ENCODE results near the gene INTS11.
A peak's percentile ranks its signal among the peaks of the same experiment; 100 is the strongest.

Gene INTS11

GRCh38 chr1:1296070-1297061 is 28.1 kb downstream of the INTS11 start:
- DNase-seq: no peak

DNA sequence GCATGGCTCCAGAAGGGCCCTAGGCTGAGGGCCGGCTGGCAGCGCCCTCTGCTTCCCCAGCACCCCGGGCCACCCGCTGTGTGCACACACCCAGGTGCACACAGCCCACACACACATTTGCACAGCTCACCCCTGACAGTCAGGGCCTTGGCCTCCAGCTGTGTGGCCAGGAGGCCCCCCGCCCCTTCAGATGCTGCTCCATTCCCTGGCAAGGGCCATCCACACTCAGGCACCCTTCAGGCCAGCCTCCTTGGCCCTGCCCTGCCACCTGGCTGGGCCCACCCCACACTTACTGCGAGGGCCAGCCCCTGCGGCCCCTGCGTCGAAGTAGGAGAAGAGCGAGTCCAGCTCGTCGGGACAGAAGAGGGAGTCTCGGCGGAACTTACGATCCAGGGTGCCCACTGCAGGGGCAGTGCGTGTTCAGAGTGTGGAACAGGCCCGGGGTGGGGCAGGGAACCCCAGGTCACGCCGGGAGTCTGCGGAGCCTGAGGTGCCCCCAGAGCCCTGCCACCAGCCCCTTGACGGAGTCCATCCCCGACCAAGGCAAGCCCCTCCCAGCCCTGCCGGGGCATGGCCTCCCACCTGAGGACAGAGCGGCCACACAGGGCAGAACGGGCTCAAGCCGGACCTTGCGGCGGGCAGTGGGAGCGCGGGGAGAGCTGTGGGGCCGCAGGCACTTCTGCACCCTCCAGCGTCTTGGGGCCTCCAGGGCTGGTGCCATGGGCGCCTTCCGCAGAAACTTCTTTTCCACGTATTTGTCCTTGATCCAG is 29.1 kb downstream of the INTS11 start:
- no peak for DNase-seq

GRCh38 chr1:1294250-1294890 is 30.1 kb downstream of the INTS11 start:
- no peak for DNase-seq

DNA sequence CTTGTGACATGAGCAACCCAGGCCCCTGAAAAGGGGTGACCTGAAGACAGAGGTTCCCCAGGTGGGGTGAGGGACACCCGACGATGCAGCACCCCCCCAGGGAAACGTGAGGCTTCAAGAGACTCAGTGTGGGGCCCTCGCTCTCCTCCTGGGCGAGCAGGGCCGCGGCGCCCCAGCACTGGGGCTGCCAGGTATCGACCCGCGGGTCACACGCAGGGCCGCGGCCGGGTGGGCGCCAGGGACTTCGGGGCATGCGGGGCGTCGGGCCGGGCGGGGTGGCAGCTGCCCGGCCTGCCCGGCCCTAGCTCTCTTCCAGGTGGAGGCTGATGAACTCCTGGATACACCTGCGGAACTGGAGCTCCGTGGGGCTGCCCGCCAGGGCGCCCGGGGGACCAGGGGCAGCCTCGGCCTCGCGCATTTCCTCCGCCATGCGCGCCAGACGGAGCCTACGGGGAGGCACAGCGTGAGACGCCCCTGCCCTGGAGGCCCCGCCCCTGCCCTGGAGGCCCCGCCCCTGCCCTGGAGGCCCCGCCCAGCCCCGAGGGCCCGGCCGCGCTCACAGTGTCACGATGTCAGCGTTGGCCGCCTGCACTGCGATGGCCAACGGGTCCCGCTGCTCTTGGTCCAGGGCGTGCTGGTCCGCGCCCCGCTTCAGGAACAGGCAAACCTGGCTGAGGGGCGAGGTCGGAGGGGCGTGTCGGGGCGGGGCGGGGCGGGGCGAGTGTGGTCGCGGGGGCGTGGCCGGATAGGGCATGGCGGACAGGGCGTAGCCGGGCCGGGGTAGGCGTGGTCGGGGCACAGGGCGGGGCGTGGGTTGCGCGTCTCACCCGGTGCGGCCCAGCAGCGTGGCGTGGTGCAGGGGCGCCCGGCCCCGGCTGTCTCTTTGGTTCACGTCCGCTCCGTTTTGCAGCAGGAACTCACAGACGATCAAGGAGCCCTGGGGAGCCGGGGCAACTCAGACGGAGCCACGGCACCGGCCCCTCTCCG is 30.9 kb downstream of the INTS11 start:
- no peak for DNase-seq

DNA sequence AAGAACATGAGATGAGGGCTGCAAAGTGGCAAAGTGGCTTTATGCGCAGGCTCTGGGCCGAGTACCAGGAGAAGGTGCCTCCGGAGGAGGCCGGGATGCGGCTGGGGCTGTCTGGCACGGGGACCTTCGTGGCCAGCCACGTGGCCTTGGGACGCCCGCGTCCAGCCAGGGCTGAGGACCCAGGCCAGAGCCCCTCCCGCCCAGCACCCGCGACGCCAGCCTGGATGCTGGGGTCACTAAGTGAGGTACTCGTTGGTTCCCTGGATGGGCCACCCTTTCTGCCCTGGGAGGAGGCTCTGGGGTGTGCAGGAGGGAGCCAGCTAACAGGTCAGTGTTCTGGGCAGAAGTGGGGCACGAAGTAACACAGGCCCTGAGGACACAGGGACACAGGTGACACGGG is 31.6 kb downstream of the INTS11 start:
- DNase-seq: no peak

DNA sequence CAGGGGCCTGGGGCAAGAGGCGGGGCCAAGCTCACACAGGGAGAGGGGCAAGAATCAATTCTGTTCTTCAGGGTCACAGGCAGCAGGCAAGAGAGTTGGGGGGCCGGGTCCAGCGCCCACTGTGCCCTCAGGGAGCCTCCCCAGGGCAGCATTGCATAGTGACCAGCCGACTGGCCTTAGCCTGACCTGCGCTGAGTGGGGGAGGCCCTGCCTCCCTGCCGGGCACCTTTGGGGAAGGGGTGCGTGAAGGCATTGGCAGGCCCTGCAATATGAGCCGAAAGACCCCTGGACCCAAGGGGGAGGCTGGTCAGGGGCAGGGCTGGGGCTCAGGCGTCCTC is 32.0 kb downstream of the INTS11 start:
- DNase-seq: no peak

DNA sequence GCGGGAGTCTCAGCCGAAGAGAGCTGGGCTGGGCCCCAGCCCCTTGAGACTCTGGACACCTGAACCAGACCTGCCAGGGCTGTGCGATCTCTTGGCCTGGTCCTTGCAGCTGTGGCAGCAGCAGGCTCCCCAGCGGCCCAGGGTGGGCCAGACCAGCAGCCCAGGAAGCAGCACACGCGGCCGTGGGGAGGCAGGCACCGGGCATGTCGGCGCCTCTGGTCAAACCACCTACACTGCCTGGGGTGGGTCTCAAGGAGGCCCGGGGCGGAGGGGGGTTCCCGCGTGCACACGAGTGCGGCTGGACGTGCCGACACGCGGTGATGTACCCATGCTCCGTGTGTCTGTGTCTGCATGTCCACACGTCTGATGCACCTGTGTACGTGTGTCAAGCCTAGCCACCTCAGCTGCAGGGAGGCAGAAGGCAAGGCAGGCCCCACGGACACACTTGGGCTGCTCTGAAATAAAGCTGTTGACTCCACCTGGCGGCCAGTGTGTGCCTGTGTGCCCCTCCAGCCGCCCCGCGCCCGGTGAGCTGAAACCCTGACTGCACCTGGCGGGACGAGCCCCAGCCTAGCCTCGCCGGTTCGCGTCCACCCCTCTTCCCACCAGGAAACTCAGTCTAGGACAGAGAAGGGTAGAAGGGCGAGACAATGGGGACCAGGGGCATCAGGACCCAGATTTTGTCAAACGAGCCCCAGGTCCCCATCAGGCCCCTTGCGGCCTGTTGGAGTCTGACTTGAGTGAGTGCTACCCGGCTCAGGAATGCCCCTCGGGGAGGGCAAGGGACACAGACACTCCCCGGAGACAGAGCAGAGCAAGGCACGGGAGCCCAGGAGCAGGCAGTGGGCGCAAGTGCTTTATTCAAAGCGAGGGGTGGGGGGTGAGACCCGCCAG is 32.7 kb downstream of the INTS11 start:
- peak; percentile 50 to 71 for DNase-seq

DNA sequence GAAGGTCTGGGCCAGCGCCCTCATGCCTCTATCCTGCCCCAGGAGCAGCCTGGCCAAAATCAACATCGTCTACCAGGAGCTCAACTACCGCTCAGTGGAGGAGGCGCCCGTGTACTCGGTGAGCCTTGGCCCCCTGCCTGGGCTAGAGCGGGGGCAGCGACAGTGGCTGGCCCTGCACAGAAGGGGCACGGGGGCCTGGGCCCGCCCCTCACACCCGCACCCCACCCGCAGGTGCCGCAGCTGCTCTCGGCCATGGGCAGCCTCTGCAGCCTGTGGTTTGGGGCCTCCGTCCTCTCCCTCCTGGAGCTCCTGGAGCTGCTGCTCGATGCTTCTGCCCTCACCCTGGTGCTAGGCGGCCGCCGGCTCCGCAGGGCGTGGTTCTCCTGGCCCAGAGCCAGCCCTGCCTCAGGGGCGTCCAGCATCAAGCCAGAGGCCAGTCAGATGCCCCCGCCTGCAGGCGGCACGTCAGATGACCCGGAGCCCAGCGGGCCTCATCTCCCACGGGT is 33.4 kb downstream of the INTS11 start:
- no peak for DNase-seq

DNA sequence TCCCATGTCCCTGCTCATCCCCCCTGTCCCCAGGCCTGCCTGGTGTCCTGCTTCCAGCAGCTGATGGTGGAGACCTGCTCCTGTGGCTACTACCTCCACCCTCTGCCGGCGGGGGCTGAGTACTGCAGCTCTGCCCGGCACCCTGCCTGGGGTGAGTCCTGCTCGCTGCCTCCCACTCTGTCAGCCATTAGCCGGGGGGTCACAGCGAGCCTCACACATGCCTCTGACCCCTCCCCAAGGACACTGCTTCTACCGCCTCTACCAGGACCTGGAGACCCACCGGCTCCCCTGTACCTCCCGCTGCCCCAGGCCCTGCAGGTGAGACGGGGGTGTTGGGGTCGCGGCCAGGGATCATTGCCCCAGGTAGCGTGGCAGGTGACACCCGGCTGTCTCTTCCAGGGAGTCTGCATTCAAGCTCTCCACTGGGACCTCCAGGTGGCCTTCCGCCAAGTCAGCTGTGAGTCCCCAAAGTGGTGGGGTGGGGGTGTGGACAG is 34.2 kb downstream of the INTS11 start:
- DNase-seq: peak; percentile 39 to 61

- DNase-seq: no peak
Measured at GRCh38 chr1:1287288-1288110, 37.0 kb downstream of the INTS11 start.

DNA sequence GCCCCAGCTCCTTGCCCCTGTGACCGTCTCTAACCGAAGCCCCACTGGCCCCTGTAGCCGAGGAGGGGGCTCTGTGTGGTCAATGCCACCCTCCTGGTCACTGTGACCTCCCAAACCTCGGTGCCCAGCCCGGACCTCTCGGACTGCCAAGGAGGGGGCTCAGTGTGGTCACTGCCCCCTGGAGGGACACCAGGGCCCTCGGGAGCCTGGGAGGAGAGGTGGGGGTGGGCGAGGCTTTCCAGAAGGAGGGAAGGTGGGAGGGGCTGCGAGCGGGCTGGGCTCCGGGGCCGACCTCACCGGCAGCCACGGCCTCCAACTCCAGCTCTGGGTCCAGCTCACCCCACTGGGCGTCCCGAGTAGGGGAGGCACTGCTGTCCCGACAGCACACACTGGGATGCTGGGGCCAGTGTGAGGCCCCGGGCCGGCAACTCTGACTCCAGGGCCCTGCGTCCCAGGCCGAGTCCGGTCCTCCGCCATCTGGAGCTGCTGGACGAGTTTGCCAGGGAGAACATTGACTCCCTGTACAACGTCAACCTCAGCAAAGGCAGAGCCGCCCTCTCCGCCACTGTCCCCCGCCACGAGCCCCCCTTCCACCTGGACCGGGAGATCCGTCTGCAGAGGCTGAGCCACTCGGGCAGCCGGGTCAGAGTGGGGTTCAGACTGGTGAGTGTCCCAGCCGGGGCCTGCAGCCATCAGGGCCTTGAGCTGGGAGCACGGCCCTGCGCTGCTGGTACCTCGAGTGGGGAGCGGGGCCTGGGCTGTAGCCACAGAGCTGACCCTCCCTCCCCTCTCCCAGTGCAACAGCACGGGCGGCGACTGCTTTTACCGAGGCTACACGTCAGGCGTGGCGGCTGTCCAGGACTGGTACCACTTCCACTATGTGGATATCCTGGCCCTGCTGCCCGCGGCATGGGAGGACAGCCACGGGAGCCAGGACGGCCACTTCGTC is 37.9 kb downstream of the INTS11 start:
- DNase-seq: no peak

- no peak for DNase-seq
Measured at GRCh38 chr1:1285611-1286311, 38.7 kb downstream of the INTS11 start.

- DNase-seq: no peak
Measured at GRCh38 chr1:1285102-1285571, 39.3 kb downstream of the INTS11 start.

DNA sequence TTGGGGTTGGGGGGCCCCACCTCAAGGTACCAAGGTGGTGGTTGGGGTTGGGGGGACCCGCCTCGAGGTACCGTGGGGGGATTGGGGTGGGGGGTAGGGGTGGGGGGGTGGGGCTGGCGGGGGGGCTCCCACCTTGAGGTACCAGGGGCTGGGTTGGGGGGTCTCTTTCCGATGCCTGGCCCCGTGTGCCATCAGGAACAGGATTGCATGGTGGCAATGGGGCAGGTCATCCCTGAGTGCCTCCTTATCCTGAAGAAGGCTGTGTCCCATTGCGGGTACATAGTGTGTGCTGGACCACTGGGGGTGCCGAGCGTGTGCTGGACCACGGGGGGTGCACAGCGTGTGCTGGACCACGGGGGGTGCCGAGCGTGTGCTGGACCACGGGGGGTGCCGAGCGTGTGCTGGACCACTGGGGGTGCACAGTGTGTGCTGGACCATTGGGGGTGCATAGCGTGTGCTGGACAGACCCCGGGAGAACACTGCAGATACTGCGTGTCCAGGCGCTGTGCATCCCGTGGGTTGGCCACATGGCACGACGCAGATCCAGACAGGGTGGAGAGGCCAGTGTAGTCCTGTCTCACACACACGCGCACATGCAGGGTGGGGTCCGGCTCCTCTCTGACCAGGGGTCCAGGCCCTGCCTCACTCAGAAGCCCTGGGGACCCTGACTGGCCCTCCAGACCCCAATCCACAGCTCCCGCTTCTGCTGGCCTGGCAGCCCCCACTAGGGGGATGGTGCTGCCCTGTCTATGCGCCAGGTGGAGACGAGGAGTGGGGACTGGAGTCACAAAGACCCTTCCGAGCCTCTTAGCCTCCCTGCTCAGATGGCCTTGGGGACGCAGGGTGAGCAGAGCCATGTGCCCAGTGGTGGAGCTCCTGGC is 40.0 kb downstream of the INTS11 start:
- DNase-seq: no peak

- DNase-seq: no peak
Measured at GRCh38 chr1:1283821-1284220, 40.6 kb downstream of the INTS11 start.

DNA sequence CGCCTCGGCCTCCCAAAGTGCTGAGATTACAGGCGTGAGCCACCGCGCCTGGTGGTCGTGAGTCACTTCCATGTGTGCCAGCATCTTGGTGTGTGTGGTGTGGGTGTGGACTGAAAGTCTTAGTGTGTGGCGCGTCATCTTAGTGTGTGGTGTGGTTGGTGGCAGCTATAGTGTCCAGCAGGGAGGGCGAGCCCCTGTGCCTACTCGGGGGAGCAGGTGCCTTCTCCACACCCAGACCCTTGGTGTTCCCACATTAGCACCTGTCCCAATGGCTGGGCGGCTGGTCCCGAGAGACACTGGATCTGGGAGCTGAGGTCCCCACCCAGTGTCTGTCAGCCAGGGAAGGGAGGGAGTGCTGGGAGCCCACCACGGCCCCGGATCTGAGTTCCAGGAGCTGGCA is 41.5 kb downstream of the INTS11 start:
- no peak for DNase-seq
